GM19193 (cell line): ENCODE measurements around the gene RERE.

Source experiments
- POLR2A ChIP-seq: IDR thresholded peaks from 4 replicates; pipeline ENCODE4 v1.6.1; 2011; ENCODE audit not compliant: insufficient read depth, insufficient read length; ENCODE audit errors: extremely low read depth

The RERE gene

DNA sequence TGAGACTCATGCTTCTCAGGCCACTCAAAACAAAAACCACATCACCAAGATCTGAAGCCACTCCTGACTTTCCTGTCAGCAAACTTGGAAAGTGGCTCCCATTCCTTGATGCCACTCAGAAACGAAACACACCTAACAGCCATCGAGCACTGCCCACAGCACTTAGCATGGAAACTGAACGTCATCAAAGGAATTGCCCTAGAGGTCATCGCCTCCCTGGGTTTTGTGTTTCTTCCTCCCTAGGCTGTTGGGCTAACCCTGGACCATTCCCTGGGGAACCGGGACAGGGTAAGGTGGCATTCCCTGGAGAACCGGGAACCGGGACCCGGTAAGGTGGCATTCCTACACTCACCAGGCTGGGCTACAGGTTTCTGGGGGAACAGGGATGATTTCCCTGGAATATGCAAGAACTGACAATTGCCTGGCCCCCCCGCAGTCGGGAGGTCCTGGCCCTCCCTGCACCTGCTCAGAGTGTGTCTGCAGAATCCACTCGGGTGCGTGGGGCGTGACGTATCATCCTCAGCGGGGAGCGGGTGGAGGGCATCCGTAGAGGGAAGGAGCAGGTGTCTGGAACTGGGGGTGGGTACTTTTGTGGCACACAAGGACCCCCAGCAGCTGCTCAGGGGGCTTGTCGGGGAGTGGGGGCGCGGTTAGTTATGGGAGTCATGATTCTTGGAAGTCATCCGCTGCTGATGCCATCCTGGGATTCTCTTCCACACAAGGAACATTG, 469.2 kb downstream of the RERE start:
- no peak for TF ChIP-seq POLR2A

DNA sequence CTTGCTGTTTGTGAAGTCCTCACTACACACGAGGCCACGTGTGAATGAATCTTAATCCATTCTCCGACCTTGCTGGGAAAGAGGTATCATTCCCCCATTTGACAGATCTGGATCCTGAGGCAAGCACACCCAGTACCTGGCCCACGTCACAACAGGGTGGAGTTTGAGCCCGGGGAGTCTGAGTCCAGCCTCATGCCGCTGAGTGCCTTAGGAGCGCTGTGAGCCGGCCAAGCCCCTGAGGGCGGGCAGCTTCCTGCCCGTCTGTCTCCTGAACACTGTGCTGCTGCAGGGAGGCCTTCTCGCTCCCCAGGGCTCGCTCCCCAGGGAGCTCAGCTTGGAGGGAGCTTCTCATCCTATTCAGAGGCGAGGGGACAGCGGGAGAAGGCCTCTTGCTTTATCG, 469.8 kb downstream of the RERE start:
- TF ChIP-seq POLR2A: no peak

DNA sequence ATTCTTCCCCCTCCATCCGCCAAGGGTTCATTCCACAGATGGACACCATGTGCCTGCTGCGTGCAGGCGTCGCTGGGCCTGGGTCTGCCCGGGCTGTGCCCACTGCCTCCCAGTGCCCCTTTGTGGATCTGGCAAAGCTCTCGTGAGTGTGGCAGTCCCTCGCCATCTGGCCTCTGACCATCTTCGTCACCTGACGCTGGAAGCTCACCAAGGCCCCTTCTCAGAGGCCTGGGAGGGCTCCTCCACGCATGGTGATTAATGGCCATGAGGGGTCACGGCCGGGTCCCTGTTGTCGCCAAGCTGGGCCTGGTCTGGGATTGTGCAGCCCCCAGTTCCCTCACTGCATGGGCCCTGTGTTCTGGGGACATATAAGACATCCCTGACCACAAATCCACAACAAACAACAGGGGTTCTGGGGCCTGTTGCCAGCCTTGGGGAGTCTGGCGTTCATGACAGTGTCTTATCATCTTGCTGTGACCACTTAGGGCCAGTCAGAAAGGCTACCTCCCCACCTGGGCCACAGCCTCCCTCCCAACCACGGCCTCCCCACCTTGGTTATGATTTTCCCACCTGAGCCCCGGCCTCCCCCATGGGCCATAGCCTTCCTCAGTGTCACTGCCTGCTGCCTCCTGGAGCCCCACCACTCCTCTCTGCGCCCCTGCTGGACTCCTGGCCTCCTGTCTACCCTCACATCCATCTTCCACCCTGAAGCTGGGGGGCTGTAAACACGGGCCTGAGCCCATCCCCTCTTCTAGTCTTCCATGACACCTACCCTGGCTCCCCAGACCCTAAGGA, 471.6 kb downstream of the RERE start:
- no peak for TF ChIP-seq POLR2A

DNA sequence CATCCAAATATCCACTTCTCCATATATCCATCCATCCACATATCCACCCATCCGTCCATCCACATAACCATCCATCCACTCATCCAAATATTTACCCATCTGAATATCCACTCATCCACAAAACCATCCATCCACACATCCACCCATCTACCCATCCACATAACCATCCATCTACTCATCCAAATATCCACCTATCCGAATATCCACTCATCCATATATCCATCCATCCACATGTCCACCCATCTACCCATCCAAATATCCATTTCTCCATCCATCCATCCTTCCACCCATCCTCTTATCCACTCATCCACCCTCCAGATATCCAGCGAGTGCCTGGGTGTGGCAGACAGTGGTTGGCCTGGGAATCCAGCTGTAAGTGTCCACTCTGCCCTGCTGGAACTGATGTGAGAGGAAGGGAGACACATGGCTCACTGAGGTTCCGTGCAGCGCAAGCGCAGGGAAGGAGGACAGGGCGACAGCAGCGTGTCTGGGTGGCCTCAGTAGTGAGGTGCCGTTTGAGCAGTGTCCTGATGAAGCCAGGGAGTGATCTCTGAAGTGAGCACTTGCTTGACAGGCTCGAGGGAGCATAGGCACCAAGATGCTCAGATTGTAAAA, 472.4 kb downstream of the RERE start:
- TF ChIP-seq POLR2A: no peak

DNA sequence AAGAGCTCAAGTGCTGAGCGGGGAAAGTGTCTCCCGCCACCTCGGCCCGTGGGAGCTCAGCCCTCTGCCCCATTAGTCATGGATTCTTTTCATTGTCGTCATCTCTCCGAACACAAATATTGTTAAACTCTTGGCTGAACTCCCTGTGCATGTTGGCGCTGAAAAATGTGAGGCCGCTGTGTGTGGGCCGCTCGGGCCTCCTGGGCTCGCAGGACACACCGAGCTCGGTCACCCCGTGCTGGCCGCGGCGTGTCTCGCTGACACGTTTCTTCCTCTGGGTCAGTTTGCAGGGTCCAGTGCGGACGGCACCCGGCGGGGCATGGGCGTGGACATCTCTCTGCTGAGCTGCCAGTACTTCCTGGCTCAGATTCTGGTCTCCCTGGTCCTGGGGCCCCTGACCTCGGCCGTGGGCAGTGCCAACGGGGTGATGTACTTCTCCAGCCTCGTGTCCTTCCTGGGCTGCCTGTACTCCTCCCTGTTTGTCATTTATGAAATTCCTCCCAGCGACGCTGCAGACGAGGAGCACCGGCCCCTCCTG, 473.9 kb downstream of the RERE start:
- TF ChIP-seq POLR2A: no peak

DNA sequence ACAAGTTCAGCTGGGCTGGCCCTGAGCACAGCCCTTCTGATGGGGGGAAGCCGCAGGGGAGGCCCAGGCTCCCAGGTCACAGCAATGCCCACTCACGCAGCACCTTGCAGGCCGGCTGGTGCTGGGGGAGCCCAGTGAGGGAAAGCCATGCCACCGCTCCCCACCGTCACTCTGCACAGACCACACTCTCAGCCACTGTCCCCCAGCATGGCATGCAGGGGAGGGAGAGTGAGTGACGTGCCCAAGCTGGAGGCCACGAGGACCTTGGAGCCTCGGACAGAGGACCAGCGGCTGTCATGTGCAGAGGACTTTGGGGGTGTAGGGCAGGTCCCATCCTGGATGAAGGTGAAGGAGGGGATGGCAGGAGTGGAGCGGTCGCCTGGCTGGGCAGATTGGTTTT, 474.4 kb downstream of the RERE start:
- no peak for TF ChIP-seq POLR2A

DNA sequence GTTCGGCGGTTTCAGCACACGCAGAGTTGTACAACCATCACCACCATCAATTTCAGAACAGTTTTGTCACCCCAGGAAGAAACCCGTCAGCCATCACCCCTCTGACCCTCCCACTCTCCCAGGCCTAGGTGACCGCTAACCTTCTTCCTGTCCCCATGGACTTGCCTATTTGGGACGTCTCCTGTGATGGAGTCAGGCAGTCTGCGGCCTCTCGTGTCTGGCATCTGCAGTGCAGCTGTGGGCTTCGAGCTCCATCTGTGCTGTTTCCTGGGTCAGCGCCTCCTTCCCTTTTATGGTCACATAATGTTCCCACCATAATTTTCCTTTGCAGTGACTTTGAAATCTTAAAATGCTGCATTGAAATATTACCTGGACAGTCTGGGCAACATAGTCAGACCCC, 475.1 kb downstream of the RERE start:
- no peak for TF ChIP-seq POLR2A

DNA sequence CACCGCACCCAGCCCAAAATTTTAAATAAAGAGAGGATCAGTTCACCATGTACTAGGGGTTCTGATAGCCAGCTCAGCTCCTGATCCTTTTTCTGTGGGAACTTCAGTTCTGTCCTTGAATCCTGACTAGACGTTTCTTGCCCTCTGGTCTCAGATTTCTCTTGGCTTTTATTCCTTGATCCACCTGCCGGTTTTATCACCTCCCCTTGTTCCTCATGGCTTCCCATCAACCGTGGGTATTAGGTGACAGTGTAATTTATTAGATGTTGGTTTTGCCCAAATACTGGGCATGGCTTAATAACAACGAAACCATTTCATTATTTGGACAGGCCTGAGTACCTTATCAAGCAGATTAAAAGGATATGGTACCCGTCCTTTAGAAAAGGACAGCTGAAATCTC, 477.0 kb downstream of the RERE start:
- no peak for TF ChIP-seq POLR2A

DNA sequence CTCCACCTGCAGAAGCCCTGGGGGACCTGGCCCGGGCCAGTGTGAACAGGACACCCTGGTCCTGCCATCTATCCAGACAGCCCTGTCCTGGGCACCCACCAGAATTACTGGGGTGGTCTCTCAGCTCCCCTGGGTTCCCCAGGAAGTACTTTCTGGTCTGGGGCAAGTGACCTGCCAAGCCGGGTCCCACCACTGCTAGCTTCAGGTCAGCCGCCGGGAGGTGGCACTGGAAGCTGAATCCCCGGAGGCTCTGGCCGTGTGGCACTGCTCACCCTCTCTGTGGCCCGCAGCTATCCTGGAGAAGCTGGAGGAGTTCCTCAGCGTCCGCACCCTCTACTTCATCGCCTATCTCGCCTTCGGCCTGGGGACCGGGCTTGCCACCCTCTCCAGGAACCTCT, 478.2 kb downstream of the RERE start:
- no peak for TF ChIP-seq POLR2A

DNA sequence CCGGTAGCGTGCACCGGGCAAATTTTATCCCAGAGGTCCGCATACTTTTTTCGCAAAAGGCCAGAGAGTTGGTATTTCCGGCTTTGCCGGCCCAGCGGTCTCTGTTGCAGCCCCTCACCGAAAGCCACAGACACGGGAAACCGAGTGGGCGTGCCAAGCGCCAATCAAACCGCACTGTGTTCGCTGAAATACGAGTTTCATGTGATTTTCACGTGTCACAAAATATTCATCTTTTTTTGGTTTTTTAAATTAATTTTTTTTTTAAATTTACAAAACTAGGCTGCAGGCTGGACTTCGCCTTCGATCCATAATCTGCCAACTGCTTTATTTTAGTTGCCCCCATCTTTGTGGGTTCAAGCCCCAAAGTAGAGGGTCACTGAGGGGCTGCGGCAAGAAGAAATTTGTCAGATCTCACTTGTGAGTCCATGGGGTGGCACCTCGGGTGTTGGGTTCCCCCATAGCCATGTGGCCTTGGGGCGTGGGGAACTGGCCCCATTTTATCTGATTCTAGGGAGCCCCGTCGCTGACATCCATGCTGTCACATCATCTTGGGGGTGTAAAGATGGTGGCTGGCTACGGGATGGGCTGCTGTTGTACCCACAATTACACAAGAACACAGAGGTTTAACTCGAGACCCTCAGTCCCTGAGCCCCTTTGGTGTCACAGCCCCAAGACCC, 478.8 kb downstream of the RERE start:
- TF ChIP-seq POLR2A: no peak

DNA sequence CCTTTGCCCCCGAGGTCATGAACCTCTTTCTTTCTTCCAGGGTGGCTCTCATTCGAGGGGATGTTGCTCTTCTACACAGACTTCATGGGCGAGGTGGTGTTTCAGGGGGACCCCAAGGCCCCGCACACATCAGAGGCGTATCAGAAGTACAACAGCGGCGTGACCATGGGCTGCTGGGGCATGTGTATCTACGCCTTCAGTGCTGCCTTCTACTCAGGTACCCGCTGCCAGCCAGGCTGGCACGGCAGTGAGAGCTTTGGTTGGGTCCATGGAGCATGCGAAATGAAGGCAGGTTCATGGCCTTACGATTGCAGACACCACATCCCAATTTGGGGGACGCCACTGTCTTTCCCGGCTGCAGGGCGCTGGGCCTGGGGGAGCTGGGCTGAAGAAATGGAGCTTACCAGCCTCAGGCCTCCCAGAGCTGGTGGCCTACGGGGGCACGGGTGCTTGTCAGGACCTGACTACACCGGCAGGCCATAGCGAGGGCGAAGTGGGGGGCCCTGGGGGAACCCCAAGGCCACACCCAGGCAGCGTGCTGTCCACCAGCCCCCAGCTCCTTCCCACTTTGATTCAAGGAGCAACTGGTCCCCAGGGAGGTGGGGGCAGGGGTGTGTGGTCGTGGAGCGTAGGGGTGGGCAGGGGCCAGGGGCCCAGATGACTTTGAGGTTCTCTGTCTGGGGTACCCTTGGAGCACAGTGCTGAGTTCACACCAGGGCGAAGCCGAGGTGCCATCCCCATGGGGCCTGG, 479.5 kb downstream of the RERE start:
- no peak for TF ChIP-seq POLR2A

DNA sequence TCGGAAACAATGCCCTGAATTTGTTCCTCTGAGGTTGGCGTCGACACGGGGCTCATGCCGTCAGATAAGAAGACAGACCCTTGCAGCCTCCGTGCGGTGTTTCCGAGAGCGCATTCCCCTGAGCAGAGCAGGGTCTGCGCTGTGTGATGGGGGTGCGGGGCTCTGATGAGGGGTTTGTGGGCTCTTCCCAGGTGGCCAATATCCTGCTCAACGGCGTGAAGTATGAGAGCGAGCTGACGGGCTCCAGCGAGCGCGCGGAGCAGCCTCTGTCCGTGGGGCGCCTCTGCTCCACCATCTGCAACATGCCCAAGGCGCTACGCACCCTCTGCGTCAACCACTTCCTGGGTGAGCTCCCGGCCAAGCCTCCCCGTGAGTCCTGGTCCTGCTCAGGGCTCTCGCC, 482.2 kb downstream of the RERE start:
- TF ChIP-seq POLR2A: no peak

DNA sequence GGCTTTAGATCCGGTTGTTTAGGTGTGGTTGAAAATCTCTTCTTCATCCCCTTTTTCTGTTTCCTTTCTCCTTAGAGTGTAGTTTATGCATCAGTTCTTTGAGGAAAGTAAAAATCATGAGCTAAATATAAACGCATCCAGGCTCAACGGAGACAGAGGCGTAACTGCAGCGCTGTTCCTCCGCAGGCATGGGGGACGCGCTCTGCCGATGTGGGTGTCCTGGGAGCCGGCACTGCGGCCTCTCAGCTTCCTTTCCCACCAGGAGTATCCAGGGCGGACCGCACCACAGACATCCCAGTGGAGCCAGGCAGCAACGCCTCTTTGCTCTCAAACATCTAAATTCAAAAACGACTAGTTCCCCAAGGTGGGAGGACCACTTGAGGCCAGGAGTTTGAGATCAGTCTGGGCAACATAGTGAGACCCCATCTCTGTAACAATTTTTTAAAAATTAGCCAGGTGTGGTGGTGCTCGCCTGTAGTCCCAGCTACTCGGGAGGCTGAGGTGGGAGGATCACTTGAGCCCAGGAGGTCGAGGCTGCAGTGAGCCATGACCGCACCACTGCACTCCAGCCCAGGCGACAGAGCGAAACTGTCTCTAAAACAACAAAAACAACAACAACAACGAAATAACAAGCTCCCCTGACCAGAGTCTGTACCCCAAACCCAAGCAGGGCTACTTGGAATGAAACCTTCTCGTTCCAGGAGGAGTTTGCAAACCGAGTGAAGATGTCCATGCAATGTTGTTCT, 483.2 kb downstream of the RERE start:
- no peak for TF ChIP-seq POLR2A
